AG04449 (cell line): ENCODE results near the gene SLX4IP.

ENCODE experiments used
- CTCF ChIA-PET: fragments of 350-600 bp; formaldehyde crosslinking; extraction: SDS; loops from one replicate; lab custom pipeline; 2021; ENCODE audit warnings: antibody characterized with exemption; lab: Yijun Ruan, JAX
- POLR2A ChIA-PET: fragments of 400-600, 350-600 bp; formaldehyde crosslinking; extraction: SDS; loops from one replicate; lab custom pipeline; 2020; ENCODE audit warnings: antibody characterized with exemption, inconsistent platforms; lab: Yijun Ruan, JAX
- DNase-seq: peaks from one replicate; pipeline ENCODE4 v3.0.0-alpha.2; 2010; ENCODE audit warnings: low read depth, low spot score
- H3K4me3 ChIP-seq: 2 replicates; pipeline ENCODE4 v1.5.1; 2011; ENCODE audit warnings: low read depth, mild to moderate bottlenecking, control low read depth, low read length
- CTCF ChIP-seq: IDR thresholded peaks from one replicate; pipeline ENCODE4 v1.5.1; 2011; ENCODE audit warnings: mild to moderate bottlenecking, moderate library complexity, low read length, control low read depth, inconsistent platforms; ENCODE audit not compliant: insufficient read depth; ENCODE audit errors: missing control alignments

Gene SLX4IP

GRCh38 chr20:10497791-10498190, 62.7 kb downstream of the SLX4IP start:
- no peak overlapping the region for H3K4me3 ChIP-seq
- TF ChIP-seq CTCF = no peak
- POLR2A ChIA-PET = no interaction called here
- CTCF ChIA-PET = no interaction called here
- no peak for DNase-seq

GRCh38 chr20:10498200-10498599, 63.1 kb downstream of the SLX4IP start:
- TF ChIP-seq CTCF = no peak
- DNase-seq = no peak
- CTCF ChIA-PET = no interaction called here
- no peak overlapping the region for H3K4me3 ChIP-seq
- POLR2A ChIA-PET = no interaction called here

GRCh38 chr20:10501402-10501801, 66.3 kb downstream of the SLX4IP start:
- TF ChIP-seq CTCF = no peak
- no peak for DNase-seq
- ChIA-PET POLR2A (no interaction called here), CTCF (no interaction called here)
- H3K4me3 ChIP-seq = no peak overlapping the region

- ChIA-PET POLR2A (no interaction called here), CTCF (no interaction called here)
- TF ChIP-seq CTCF = no peak
- no peak for DNase-seq
- H3K4me3 ChIP-seq = no peak overlapping the region
Observed at GRCh38 chr20:10502098-10502526, 67.0 kb downstream of the SLX4IP start.

GRCh38 chr20:10504608-10504993, 69.5 kb downstream of the SLX4IP start:
- ChIA-PET CTCF (interaction anchor here (1.3 kb wide), 1 partner anchor 14 kb away, joined by 3 read pairs; no protein-coding TSS in a partner anchor), POLR2A (no interaction called here)
- DNase-seq = no peak
- no peak overlapping the region for H3K4me3 ChIP-seq
- TF ChIP-seq CTCF = no peak

- H3K4me3 ChIP-seq = no peak overlapping the region
- no peak for DNase-seq
- TF ChIP-seq CTCF = no peak
- CTCF ChIA-PET = interaction anchor here (1.3 kb wide), 1 partner anchor 14 kb away, joined by 3 read pairs; no protein-coding TSS in a partner anchor
- POLR2A ChIA-PET = no interaction called here
Observed at GRCh38 chr20:10504994-10505730, 70.1 kb downstream of the SLX4IP start.
